ENCODE results near the gene FAM47E. TPM values are rescaled to one million over a fixed set of nuclear protein-coding genes. Genes with fewer than 3 reads are reported as not detected.

FAM47E gene
- total and polyA plus RNA-seq, 9 of the 15 experiments (the other 6 are each of a cell fraction or from before 2014, with no cell fraction given), result 3.7 to 15.6 (median 6.4) TPM

GRCh38 chr4:76213415-76214176 lies 37.9 kb upstream of the FAM47E start, which contains the start of gene SCARB2 (continued):
- peak; percentile 65 for TF ChIP-seq REST (IDR thresholded peaks at IDR 0.05; ENCODE audit: borderline replicate concordance)
- TF ChIP-seq REST (CRISPR knock-in tag; IDR thresholded peaks at IDR 0.05; ENCODE audit: low read depth), result no peak
- no peak for TF ChIP-seq CBFA2T3 (IDR thresholded peaks at IDR 0.05)
- TF ChIP-seq SIN3A (IDR thresholded peaks at IDR 0.05; ENCODE audit: borderline replicate concordance in 2 of 2, control insufficient read depth in 1 of 2, low read depth in 2 of 2, low read length in 2 of 2), result peak in 1 of 2 experiments; percentile 48; a peak in 1 of 4 replicates
- TF ChIP-seq L3MBTL2 (IDR thresholded peaks at IDR 0.05), result peak; percentile 94
- 0 out of 2 replicates have a peak, but pooled peaks have one; percentile 44 for TF ChIP-seq POLR2H (tag; IDR thresholded peaks at IDR 0.05; ENCODE audit: low read depth)
- peak; percentile 78 for TF ChIP-seq ATF7 (IDR thresholded peaks at IDR 0.05)
- no peak for TF ChIP-seq ZBTB40 (IDR thresholded peaks at IDR 0.05)
- no peak for TF ChIP-seq ZBTB40 (CRISPR knock-in tag; IDR thresholded peaks at IDR 0.05)
- peak; percentile 66; the same call in 1 of the 2 replicates for TF ChIP-seq SIN3B (IDR thresholded peaks at IDR 0.05; ENCODE audit: low read depth)
- TF ChIP-seq NFXL1 (CRISPR knock-in tag; IDR thresholded peaks at IDR 0.05), result no peak
